Nephron progenitor cell (in vitro differentiated cells): ENCODE data around the gene TMEM236.

Experiments used
- DNase-seq: peaks from one replicate; pipeline ENCODE4 v3.0.0; 2021
- H3K27ac Mint-ChIP-seq: 2 replicates; pipeline ENCODE4 v1.8.0; 2021; ENCODE audit warnings: mild to moderate bottlenecking, moderate library complexity, mixed read lengths
- H3K27me3 Mint-ChIP-seq: 2 replicates; pipeline ENCODE4 v1.8.0; 2021; ENCODE audit warnings: mild to moderate bottlenecking, low read depth, mixed read lengths; ENCODE audit not compliant: poor library complexity
- H3K36me3 Mint-ChIP-seq: 2 replicates; pipeline ENCODE4 v1.8.0; 2021; ENCODE audit warnings: low read depth, mixed read lengths
- H3K4me1 Mint-ChIP-seq: 2 replicates; pipeline ENCODE4 v1.8.0; 2021; ENCODE audit warnings: mixed read lengths
- H3K4me3 Mint-ChIP-seq: 2 replicates; pipeline ENCODE4 v1.8.0; 2021; ENCODE audit warnings: mild to moderate bottlenecking, moderate library complexity, mixed read lengths
- H3K9me3 Mint-ChIP-seq: 2 replicates; pipeline ENCODE4 v1.8.0; 2021; ENCODE audit warnings: mild to moderate bottlenecking, moderate library complexity, mixed read lengths
- TF ChIP-seq, protein P1 (sequence below): fragments of 200-600 bp; sonication (generic); IDR thresholded peaks from 2 replicates; pipeline ENCODE4 v1.5.0; 2021; ENCODE audit warnings: antibody characterized with exemption

The TMEM236 gene

GRCh38 chr10:17802350-17802749, 50.3 kb downstream of the TMEM236 start:
- TF ChIP-seq, protein P1, sequence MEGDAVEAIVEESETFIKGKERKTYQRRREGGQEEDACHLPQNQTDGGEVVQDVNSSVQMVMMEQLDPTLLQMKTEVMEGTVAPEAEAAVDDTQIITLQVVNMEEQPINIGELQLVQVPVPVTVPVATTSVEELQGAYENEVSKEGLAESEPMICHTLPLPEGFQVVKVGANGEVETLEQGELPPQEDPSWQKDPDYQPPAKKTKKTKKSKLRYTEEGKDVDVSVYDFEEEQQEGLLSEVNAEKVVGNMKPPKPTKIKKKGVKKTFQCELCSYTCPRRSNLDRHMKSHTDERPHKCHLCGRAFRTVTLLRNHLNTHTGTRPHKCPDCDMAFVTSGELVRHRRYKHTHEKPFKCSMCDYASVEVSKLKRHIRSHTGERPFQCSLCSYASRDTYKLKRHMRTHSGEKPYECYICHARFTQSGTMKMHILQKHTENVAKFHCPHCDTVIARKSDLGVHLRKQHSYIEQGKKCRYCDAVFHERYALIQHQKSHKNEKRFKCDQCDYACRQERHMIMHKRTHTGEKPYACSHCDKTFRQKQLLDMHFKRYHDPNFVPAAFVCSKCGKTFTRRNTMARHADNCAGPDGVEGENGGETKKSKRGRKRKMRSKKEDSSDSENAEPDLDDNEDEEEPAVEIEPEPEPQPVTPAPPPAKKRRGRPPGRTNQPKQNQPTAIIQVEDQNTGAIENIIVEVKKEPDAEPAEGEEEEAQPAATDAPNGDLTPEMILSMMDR: no peak
- Mint-ChIP-seq H3K27ac (no peak overlapping the region), H3K27me3 (no peaks in the 10 kb centered on the region), H3K36me3 (no peaks in the 10 kb centered on the region), H3K4me1 (no peaks in the 10 kb centered on the region), H3K4me3 (no peak overlapping the region), H3K9me3 (no peaks in the 10 kb centered on the region)
- no peak for DNase-seq

GRCh38 chr10:17802976-17803375, 51.0 kb downstream of the TMEM236 start:
- no peaks in the 10 kb centered on the region for H3K9me3 Mint-ChIP-seq
- no peak for DNase-seq
- no peak overlapping the region for H3K27ac Mint-ChIP-seq
- TF ChIP-seq, protein P1: no peak
- no peaks in the 10 kb centered on the region for H3K27me3 Mint-ChIP-seq
- no peak overlapping the region for H3K4me3 Mint-ChIP-seq
- no peaks in the 10 kb centered on the region for H3K36me3 Mint-ChIP-seq
- no peaks in the 10 kb centered on the region for H3K4me1 Mint-ChIP-seq

- no peak for DNase-seq
- H3K36me3 Mint-ChIP-seq: no peaks in the 10 kb centered on the region
- H3K4me1 Mint-ChIP-seq: peaks cover 16% of the 10 kb centered on the region
- H3K9me3 Mint-ChIP-seq: no peaks in the 10 kb centered on the region
- H3K27ac Mint-ChIP-seq: no peak overlapping the region
- peaks cover 5% of the 10 kb centered on the region for H3K27me3 Mint-ChIP-seq
- H3K4me3 Mint-ChIP-seq: no peak overlapping the region
- TF ChIP-seq, protein P1: no peak
Measured at GRCh38 chr10:17805330-17805729, 53.3 kb downstream of the TMEM236 start.

DNA sequence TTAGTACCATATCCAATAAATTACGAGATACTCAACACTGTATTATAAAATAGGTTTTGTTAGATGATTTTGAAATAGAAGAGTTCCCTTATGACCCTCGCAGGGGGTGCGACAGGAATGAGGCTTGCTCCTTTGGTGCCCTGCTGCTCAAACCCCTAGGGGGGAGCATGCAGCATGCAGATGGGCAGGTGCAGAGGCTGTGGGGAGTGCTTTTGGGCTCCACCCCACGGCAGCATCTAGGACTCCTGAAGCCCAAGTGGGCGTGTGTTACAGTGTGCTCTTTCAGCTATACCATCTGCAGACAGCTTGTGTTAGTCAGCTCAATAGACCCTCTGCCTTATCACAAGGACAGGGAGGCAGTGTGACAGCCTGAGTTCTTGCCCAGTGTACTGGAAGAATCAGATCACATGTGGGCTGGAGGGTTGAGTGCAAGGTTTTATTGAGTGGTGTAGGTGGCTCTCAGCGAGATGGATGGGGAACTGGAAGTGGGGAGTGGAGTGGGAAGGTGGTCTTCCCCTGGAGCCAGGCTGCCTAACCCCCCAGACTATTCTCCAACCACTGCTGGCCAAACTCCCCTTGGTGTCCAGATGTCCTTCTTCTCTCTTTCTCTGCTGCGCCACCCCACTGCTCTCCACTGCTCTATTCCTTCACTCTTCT, 54.0 kb downstream of the TMEM236 start:
- Mint-ChIP-seq H3K4me3 (no peak overlapping the region), H3K4me1 (peaks cover 20% of the 10 kb centered on the region), H3K36me3 (no peaks in the 10 kb centered on the region), H3K27ac (no peak overlapping the region), H3K27me3 (peaks cover 6% of the 10 kb centered on the region), H3K9me3 (no peaks in the 10 kb centered on the region)
- DNase-seq: no peak
- TF ChIP-seq, protein P1: no peak

DNA sequence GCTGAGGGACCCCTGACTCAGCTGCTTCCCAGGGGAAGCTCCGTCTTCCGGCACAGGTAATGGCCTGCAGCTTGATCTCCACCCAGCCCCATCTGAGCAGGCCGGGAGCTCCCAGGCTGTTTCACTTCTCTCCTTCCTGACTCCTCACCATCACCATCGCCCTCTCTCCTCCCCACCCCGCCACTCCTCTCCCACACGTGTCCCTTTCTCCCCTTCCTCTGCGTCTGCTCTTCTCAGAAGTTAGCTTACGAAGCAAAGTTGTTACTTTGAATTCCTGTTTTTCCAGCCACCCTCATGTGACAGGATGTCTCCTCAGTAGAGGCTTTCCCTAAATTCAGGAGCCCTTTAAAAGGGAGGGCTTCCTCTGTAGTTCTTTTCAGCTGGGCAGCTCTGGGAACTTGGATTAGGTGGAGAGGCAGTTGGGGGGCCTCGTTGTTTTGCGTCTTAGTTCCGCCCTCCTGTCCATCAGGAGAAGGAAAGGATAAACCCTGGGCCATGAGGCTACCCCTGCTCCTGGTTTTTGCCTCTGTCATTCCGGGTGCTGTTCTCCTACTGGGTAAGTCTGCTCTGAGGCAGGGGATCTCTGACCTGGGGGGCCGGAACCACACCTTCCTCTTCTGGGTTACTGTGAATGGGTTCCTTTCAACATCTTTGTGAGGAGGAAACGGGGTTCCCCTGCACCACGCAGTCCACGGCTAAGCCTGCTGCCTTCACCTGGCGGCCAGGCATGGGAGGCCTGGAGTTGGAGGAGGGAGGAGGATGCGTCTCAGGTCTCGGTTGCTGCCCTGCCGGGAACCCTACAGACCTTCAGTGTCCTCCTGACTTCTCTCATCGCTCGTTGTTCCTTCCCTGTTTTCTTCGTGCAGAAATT, 57.2 kb downstream of the TMEM236 start, which contains the start of gene MRC1:
Gene MRC1, plus strand, starts transcription at position 378 of the 871 bp plus-strand sequence. Its CDS starts 118 bp downstream, at position 496.
- H3K27ac Mint-ChIP-seq: peak within 1 kb of the TSS; percentile 88
- DNase-seq: no peak
- TF ChIP-seq, protein P1: no peak
- no peaks in the 10 kb centered on the region for H3K36me3 Mint-ChIP-seq
- H3K9me3 Mint-ChIP-seq: no peaks in the 10 kb centered on the region
- H3K4me1 Mint-ChIP-seq: peaks cover 24% of the 10 kb centered on the region
- H3K27me3 Mint-ChIP-seq: peaks cover 8% of the 10 kb centered on the region
- no peak within 1 kb of the TSS for H3K4me3 Mint-ChIP-seq
